DOHH2 (cell line): ENCODE measurements around the gene RGS10.

Source experiments
- H3F3A ChIP-seq: fragments of 200-600 bp; sonication (generic), shearing (Covaris generic); 2 replicates; pipeline ENCODE4 v1.6.0; 2016; ENCODE audit warnings: antibody characterized with exemption, mild to moderate bottlenecking; ENCODE audit not compliant: control insufficient read depth, insufficient read depth
- H3K27ac ChIP-seq: fragments of 200-600 bp; sonication (generic); 2 replicates; pipeline ENCODE4 v1.5.1; 2014; ENCODE audit warnings: low read depth, mild to moderate bottlenecking, low read length, moderate library complexity
- H3K27me3 ChIP-seq: fragments of 200-600 bp; sonication (generic); 2 replicates; pipeline ENCODE4 v1.6.1; 2014; ENCODE audit warnings: mild to moderate bottlenecking, low read length, mixed read lengths; ENCODE audit not compliant: control insufficient read depth
- H3K36me3 ChIP-seq: fragments of 200-600 bp; sonication (generic); 2 replicates; pipeline ENCODE4 v1.6.1; 2014; ENCODE audit warnings: mild to moderate bottlenecking, low read length, moderate library complexity, mixed read lengths; ENCODE audit not compliant: control insufficient read depth
- H3K4me1 ChIP-seq: fragments of 200-600 bp; sonication (generic); 2 replicates; pipeline ENCODE4 v1.6.1; 2014; ENCODE audit warnings: mild to moderate bottlenecking, low read length, mixed read lengths; ENCODE audit not compliant: control insufficient read depth
- H3K4me2 ChIP-seq: fragments of 200-600 bp; sonication (generic); 2 replicates; pipeline ENCODE4 v1.6.0; 2014; ENCODE audit warnings: mild to moderate bottlenecking, low read length, moderate library complexity
- H3K4me3 ChIP-seq: fragments of 200-600 bp; sonication (generic); 2 replicates; pipeline ENCODE4 v1.5.1; 2014; ENCODE audit warnings: mild to moderate bottlenecking, low read length, mixed read lengths
- H3K79me2 ChIP-seq: fragments of 200-600 bp; sonication (generic); 2 replicates; pipeline ENCODE4 v1.6.1; 2014; ENCODE audit warnings: mild to moderate bottlenecking, low read length, mixed read lengths; ENCODE audit not compliant: control insufficient read depth
- H3K9me2 ChIP-seq: fragments of 200-600 bp; sonication (generic); replicated peaks from 2 replicates; pipeline ENCODE4 v1.6.1; 2014; ENCODE audit warnings: mild to moderate bottlenecking, low read length, mixed read lengths; ENCODE audit not compliant: control insufficient read depth
- H3K9me3 ChIP-seq: fragments of 200-600 bp; sonication (generic); 2 replicates; pipeline ENCODE4 v1.6.1; 2014; ENCODE audit warnings: antibody characterized with exemption, low read length, mixed read lengths; ENCODE audit not compliant: control insufficient read depth, insufficient read depth
- H4K20me1 ChIP-seq: fragments of 200-600 bp; sonication (generic); 2 replicates; pipeline ENCODE4 v1.6.0; 2014; ENCODE audit warnings: low read depth, mild to moderate bottlenecking, antibody characterized with exemption, low read length, moderate library complexity; ENCODE audit not compliant: control insufficient read depth, insufficient read depth
- CTCF ChIP-seq: fragments of 200-600 bp; sonication (generic); IDR thresholded peaks from one replicate; pipeline ENCODE4 v1.5.1; 2014; ENCODE audit warnings: antibody characterized with exemption, mild to moderate bottlenecking, low read depth, low read length; ENCODE audit not compliant: poor library complexity, severe bottlenecking
- EZH2phosphoT487 ChIP-seq: fragments of 200-600 bp; sonication (generic); IDR thresholded peaks from 2 replicates; pipeline ENCODE4 v1.6.1; 2017; ENCODE audit warnings: borderline replicate concordance, mild to moderate bottlenecking, antibody characterized with exemption, low read length, moderate library complexity, mixed read lengths

The RGS10 gene

DNA sequence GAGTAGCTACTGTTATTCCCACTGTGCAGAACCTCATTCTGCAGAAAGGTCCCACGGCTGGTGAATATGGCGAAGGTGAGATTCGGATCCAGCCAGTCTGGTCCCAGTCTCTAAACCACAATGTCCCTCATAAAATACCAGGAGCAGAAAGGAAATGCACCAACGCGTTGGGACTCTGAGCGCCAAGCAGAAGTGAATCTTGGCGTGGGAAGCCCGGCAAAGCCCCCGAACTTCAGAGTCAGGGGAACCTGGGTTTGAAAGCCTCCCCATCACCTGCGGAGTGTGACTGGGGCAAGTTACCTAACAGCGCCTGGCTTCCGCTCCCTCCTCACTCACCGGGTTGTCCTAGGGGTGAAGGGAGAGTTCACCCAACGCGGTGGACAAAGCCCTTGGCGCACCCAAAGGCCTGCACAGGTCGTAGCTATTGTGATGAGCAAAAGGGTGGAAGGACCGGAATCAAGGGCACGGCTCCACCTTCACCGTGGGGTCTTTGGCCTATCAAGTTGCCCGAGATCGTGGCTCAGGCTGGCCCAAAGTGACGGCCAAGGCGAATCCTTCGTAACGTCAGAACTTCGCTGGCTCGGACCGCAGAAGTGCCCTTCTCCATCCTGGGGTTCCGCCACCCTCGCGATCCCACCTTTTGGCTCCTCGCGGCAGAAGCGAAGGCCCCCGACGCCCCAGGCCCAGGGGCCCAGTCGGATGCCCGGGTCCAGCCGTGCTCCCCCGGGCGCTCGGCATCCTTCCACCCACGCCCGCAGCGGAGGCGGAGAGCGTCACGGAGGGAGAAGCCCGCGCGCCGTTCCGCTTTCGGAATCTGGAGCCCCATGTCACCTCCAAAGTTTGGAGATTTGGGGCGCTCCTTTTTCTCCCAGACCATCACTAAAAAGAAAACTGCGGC lies 811 bp downstream of the RGS10 start:
- Histone ChIP-seq H3K9me2 (no peaks in the 10 kb centered on the region), H3K27me3 (peaks cover 9% of the 10 kb centered on the region), H3F3A (0 out of 2 replicates have a peak, but pooled peaks cover 5% of the 10 kb centered on the region), H4K20me1 (peaks cover 15% of the 10 kb centered on the region), H3K4me1 (peaks cover 47% of the 10 kb centered on the region), H3K27ac (peak overlapping the region; percentile 30; the same call in 1 of the 2 replicates), H3K4me3 (peak overlapping the region; percentile 77), H3K79me2 (peaks cover 55% of the 10 kb centered on the region), H3K36me3 (no peaks in the 10 kb centered on the region), H3K4me2 (peak overlapping the region; percentile 77), H3K9me3 (no peaks in the 10 kb centered on the region)
- TF ChIP-seq CTCF (no peak), EZH2phosphoT487 (no peak)

GRCh38 chr10:119541046-119541445 lies 1.5 kb downstream of the RGS10 start:
- no peak for TF ChIP-seq EZH2phosphoT487
- TF ChIP-seq CTCF, result no peak
- Histone ChIP-seq H3K79me2 (peaks cover 61% of the 10 kb centered on the region), H3K27ac (no peak overlapping the region), H3K4me1 (peaks cover 47% of the 10 kb centered on the region), H3K9me3 (no peaks in the 10 kb centered on the region), H3K9me2 (no peaks in the 10 kb centered on the region), H3K4me2 (peak overlapping the region; percentile 77), H3K27me3 (peaks cover 5% of the 10 kb centered on the region), H4K20me1 (peaks cover 15% of the 10 kb centered on the region), H3K4me3 (peak overlapping the region; percentile 77), H3K36me3 (no peaks in the 10 kb centered on the region), H3F3A (0 out of 2 replicates have a peak, but pooled peaks cover 3% of the 10 kb centered on the region)

GRCh38 chr10:119540038-119540437 lies 2.5 kb downstream of the RGS10 start:
- no peak overlapping the region for H3K27ac ChIP-seq
- H3K36me3 ChIP-seq, result no peaks in the 10 kb centered on the region
- peaks cover 47% of the 10 kb centered on the region for H3K4me1 ChIP-seq
- H3F3A ChIP-seq, result 0 out of 2 replicates have a peak, but pooled peaks cover 3% of the 10 kb centered on the region
- H3K79me2 ChIP-seq, result peaks cover 71% of the 10 kb centered on the region
- no peak overlapping the region for H3K4me3 ChIP-seq
- H3K27me3 ChIP-seq, result no peaks in the 10 kb centered on the region
- H3K9me2 ChIP-seq, result no peaks in the 10 kb centered on the region
- TF ChIP-seq EZH2phosphoT487 (no peak), CTCF (no peak)
- H4K20me1 ChIP-seq, result peaks cover 15% of the 10 kb centered on the region
- no peaks in the 10 kb centered on the region for H3K9me3 ChIP-seq
- H3K4me2 ChIP-seq, result peak overlapping the region; percentile 77
